C4-2B (cell line): ENCODE results near the gene OBSL1.

ENCODE experiments used
- CTCF ChIP-seq: fragments of 450-650 bp; conservative IDR thresholded peaks from 2 replicates; pipeline ENCODE4 v1.5.1; 2017; ENCODE audit warnings: mild to moderate bottlenecking
- ZFX ChIP-seq: fragments of 450-650 bp; IDR thresholded peaks from 2 replicates; pipeline ENCODE4 v1.6.1; 2017

GRCh38 chr2:219569041-219569440 is 2.3 kb downstream of the OBSL1 start:
- TF ChIP-seq CTCF (no peak), ZFX (no peak)
